Natural killer cell (primary cell): ENCODE data around the gene SORBS2. TPM values are rescaled to one million over a fixed set of nuclear protein-coding genes. Genes with fewer than 3 reads are reported as not detected.

Experiments used
- ATAC-seq, 3 donors: fragments of 150-1000 bp in 2 of 3; fragments of 200-7000 bp in 1 of 3; cut with Tn5 transposase; 1 replicate in 1 of 3; 2 replicates in 2 of 3; pipeline ENCODE4 v1.10.0; 2021; ENCODE audit warnings: mild to moderate bottlenecking in 2 of 3, moderate library complexity in 2 of 3
- DNase-seq, 2 donors: peaks; one replicate each; pipeline versions ENCODE4 v3.0.0 to v3.0.0-alpha.2; 2013 to 2021; ENCODE audit warnings: mixed read lengths in 1 of 2
- H3K27ac ChIP-seq: one replicate; pipeline ENCODE4 v1.5.1; 2013; ENCODE audit warnings: mild to moderate bottlenecking, low read length
- H3K27me3 ChIP-seq: one replicate; pipeline ENCODE4 v1.6.1; 2013; ENCODE audit warnings: low read length; ENCODE audit not compliant: control insufficient read depth, insufficient read depth
- H3K36me3 ChIP-seq: one replicate; pipeline ENCODE4 v1.6.1; 2013; ENCODE audit warnings: low read length; ENCODE audit not compliant: control insufficient read depth, insufficient read depth
- H3K4me1 ChIP-seq: one replicate; pipeline ENCODE4 v1.6.1; 2013; ENCODE audit warnings: low read length; ENCODE audit not compliant: control insufficient read depth, insufficient read depth
- H3K4me3 ChIP-seq: one replicate; pipeline ENCODE4 v1.5.1; 2013; ENCODE audit warnings: low read length
- H3K9me3 ChIP-seq: one replicate; pipeline ENCODE4 v1.6.1; 2013; ENCODE audit warnings: low read length; ENCODE audit not compliant: control insufficient read depth, insufficient read depth
- H3K27ac Mint-ChIP-seq, 2 donors: one replicate each; pipeline ENCODE4 v1.8.0; 2022; ENCODE audit warnings: mild to moderate bottlenecking in 2 of 2, mixed read lengths in 2 of 2, moderate library complexity in 1 of 2
- H3K27me3 Mint-ChIP-seq, 2 donors: one replicate each; pipeline ENCODE4 v1.8.0; 2022; ENCODE audit warnings: low read depth in 2 of 2, mixed read lengths in 2 of 2
- H3K36me3 Mint-ChIP-seq: one replicate; pipeline ENCODE4 v1.8.0; 2022; ENCODE audit warnings: mixed read lengths
- H3K4me1 Mint-ChIP-seq, 2 donors: one replicate each; pipeline ENCODE4 v1.8.0; 2022; ENCODE audit warnings: mixed read lengths in 2 of 2
- H3K4me3 Mint-ChIP-seq: one replicate; pipeline ENCODE4 v1.8.0; 2022; ENCODE audit warnings: mild to moderate bottlenecking, moderate library complexity, mixed read lengths
- H3K9me3 Mint-ChIP-seq, 2 donors: one replicate each; pipeline ENCODE4 v1.8.0; 2022; ENCODE audit warnings: mixed read lengths in 2 of 2
- CTCF ChIP-seq: fragments of 200-600 bp; IDR thresholded peaks from one replicate; pipeline ENCODE4 v1.8.0; 2022; ENCODE audit warnings: antibody characterized with exemption
- WGBS: methylation state at CpG from one replicate; pipeline ENCODE4 v1.1.7; 2013; ENCODE audit warnings: missing lambda C conversion rate; ENCODE audit not compliant: insufficient coverage; 5-methylcytosine and 5-hydroxymethylcytosine counted together
- intact Hi-C: fragments of 100-400 bp; cut with micrococcal nuclease; formaldehyde crosslinking; loops from one replicate; pipeline ENCODE4 v1.14.2; 2022
- total RNA-seq, 4 donors: library from RNA; stranded (reverse); fragments of 120-200 nt in 1 of 4; gene quantifications; one replicate each; pipeline versions ENCODE4 v1.2.3 to v1.2.4, GENCODE V29; 2013 to 2022

SORBS2 gene
- total RNA-seq, 3 donors from 2014 or later (not counting 1 experiment from before 2014, with no cell fraction given): 10.2 to 15.6 (median 13.5) TPM

GRCh38 chr4:185771711-185772390 is 40.1 kb downstream of the SORBS2 start:
- TF ChIP-seq CTCF: no peak
- H3K9me3 ChIP-seq: no peaks in the 10 kb centered on the region
- intact Hi-C loops: no loop called here
- Mint-ChIP-seq H3K4me1 (no peaks in the 10 kb centered on the region), H3K27ac (no peak overlapping the region), H3K27me3 (peaks cover 9 to 23% of the 10 kb centered on the region in 2 donors), H3K9me3 (peaks cover 0 to 2% of the 10 kb centered on the region in 2 donors), H3K36me3 (no peaks in the 10 kb centered on the region), H3K4me3 (no peak overlapping the region)
- DNase-seq: no peak
- no peak overlapping the region for H3K4me3 ChIP-seq
- no peaks in the 10 kb centered on the region for H3K4me1 ChIP-seq
- H3K27ac ChIP-seq: no peak overlapping the region
- no peak for ATAC-seq
- no peaks in the 10 kb centered on the region for H3K27me3 ChIP-seq
- WGBS: 94% methylated on average over 7 of the region's 7 CpGs
- H3K36me3 ChIP-seq: no peaks in the 10 kb centered on the region

GRCh38 chr4:185767528-185767927 is 44.5 kb downstream of the SORBS2 start:
- H3K9me3 Mint-ChIP-seq: peaks cover 0 to 2% of the 10 kb centered on the region in 2 donors
- intact Hi-C loops: no loop called here
- no peak for TF ChIP-seq CTCF
- H3K27ac Mint-ChIP-seq: no peak overlapping the region
- 93% methylated on average over 4 of the region's 4 CpGs for WGBS
- H3K36me3 ChIP-seq: no peaks in the 10 kb centered on the region
- no peak for ATAC-seq
- DNase-seq: no peak
- H3K4me1 Mint-ChIP-seq: no peaks in the 10 kb centered on the region
- no peak overlapping the region for H3K4me3 Mint-ChIP-seq
- peaks cover 2 to 6% of the 10 kb centered on the region in 2 donors for H3K27me3 Mint-ChIP-seq
- no peaks in the 10 kb centered on the region for H3K4me1 ChIP-seq
- H3K4me3 ChIP-seq: no peak overlapping the region
- no peaks in the 10 kb centered on the region for H3K27me3 ChIP-seq
- no peaks in the 10 kb centered on the region for H3K36me3 Mint-ChIP-seq
- H3K27ac ChIP-seq: no peak overlapping the region
- H3K9me3 ChIP-seq: no peaks in the 10 kb centered on the region

- Mint-ChIP-seq H3K27ac (no peak overlapping the region), H3K4me3 (no peak overlapping the region), H3K36me3 (no peaks in the 10 kb centered on the region), H3K9me3 (no peaks in the 10 kb centered on the region), H3K4me1 (no peaks in the 10 kb centered on the region), H3K27me3 (peaks cover 5 to 7% of the 10 kb centered on the region in 2 donors)
- Histone ChIP-seq H3K27ac (no peak overlapping the region), H3K9me3 (no peaks in the 10 kb centered on the region), H3K4me3 (no peak overlapping the region), H3K27me3 (no peaks in the 10 kb centered on the region), H3K36me3 (no peaks in the 10 kb centered on the region), H3K4me1 (no peaks in the 10 kb centered on the region)
- DNase-seq (no peak), ATAC-seq (no peak)
- no peak for TF ChIP-seq CTCF
- intact Hi-C loops: no loop called here
These were observed 47.1 kb downstream of the SORBS2 start for GRCh38 chr4:185764876-185765275.
